ENCODE results near the gene KRT7. TPM values are rescaled to one million over a fixed set of nuclear protein-coding genes. Genes with fewer than 3 reads are reported as not detected.
A peak's percentile ranks its signal among the peaks of the same experiment; 100 is the strongest.

Gene KRT7
- total RNA-seq, 2 donors from 2014 or later: 24.1 to 105 TPM

GRCh38 chr12:52203079-52203921, 29.7 kb upstream of the KRT7 start:
- Histone ChIP-seq H3K36me3 (no peaks in the 10 kb centered on the region), H3K9me3 (no peaks in the 10 kb centered on the region), H3K27me3 (replicated peaks; ENCODE audit: insufficient read depth) (no peaks in the 10 kb centered on the region), H3K27ac (no peak overlapping the region), H3K4me3 (no peak overlapping the region), H3K4me1 (ENCODE audit: control insufficient read depth in 1 of 2, low read depth in 2 of 2) (peaks cover 2 to 26% of the 10 kb centered on the region in 2 donors)
- DNase-seq (ENCODE audit: low spot score) (peak; percentile 31), ATAC-seq (ENCODE audit: insufficient number of reproducible peaks, low FRiP score, low read depth) (no peak)
- TF ChIP-seq CTCF (IDR thresholded peaks at IDR 0.05): no peak

- ATAC-seq (ENCODE audit: insufficient number of reproducible peaks, low FRiP score, low read depth) (no peak), DNase-seq (ENCODE audit: low spot score) (no peak)
- Histone ChIP-seq H3K27me3 (replicated peaks; ENCODE audit: insufficient read depth) (no peaks in the 10 kb centered on the region), H3K27ac (no peak overlapping the region), H3K4me3 (no peak overlapping the region), H3K36me3 (no peaks in the 10 kb centered on the region), H3K9me3 (no peaks in the 10 kb centered on the region), H3K4me1 (ENCODE audit: control insufficient read depth in 1 of 2, low read depth in 2 of 2) (peaks cover 2 to 19% of the 10 kb centered on the region in 2 donors)
- TF ChIP-seq CTCF (IDR thresholded peaks at IDR 0.05): no peak
Observed at GRCh38 chr12:52204095-52204930, 28.7 kb upstream of the KRT7 start.

- DNase-seq (ENCODE audit: low spot score): no peak
- no peaks in the 10 kb centered on the region for H3K36me3 ChIP-seq
- H3K9me3 ChIP-seq: no peaks in the 10 kb centered on the region
- ATAC-seq (ENCODE audit: insufficient number of reproducible peaks, low FRiP score, low read depth): no peak
- no peak overlapping the region for H3K27ac ChIP-seq
- no peaks in the 10 kb centered on the region for H3K27me3 ChIP-seq (replicated peaks; ENCODE audit: insufficient read depth)
- no peak overlapping the region for H3K4me3 ChIP-seq
- peaks cover 2 to 19% of the 10 kb centered on the region in 2 donors for H3K4me1 ChIP-seq (ENCODE audit: control insufficient read depth in 1 of 2, low read depth in 2 of 2)
- no peak for TF ChIP-seq CTCF (IDR thresholded peaks at IDR 0.05)
Observed at GRCh38 chr12:52204931-52205505, 28.0 kb upstream of the KRT7 start.

GRCh38 chr12:52205612-52206303, 27.3 kb upstream of the KRT7 start:
- Histone ChIP-seq H3K36me3 (no peaks in the 10 kb centered on the region), H3K4me1 (ENCODE audit: control insufficient read depth in 1 of 2, low read depth in 2 of 2) (peaks cover 2 to 19% of the 10 kb centered on the region in 2 donors), H3K4me3 (no peak overlapping the region), H3K27ac (no peak overlapping the region), H3K9me3 (no peaks in the 10 kb centered on the region), H3K27me3 (replicated peaks; ENCODE audit: insufficient read depth) (no peaks in the 10 kb centered on the region)
- ATAC-seq (ENCODE audit: insufficient number of reproducible peaks, low FRiP score, low read depth) (no peak), DNase-seq (ENCODE audit: low spot score) (no peak)
- no peak for TF ChIP-seq CTCF (IDR thresholded peaks at IDR 0.05)

All from thoracic aorta (tissue), 2 donors.